ENCODE results near the gene ACVR1C.

DNA sequence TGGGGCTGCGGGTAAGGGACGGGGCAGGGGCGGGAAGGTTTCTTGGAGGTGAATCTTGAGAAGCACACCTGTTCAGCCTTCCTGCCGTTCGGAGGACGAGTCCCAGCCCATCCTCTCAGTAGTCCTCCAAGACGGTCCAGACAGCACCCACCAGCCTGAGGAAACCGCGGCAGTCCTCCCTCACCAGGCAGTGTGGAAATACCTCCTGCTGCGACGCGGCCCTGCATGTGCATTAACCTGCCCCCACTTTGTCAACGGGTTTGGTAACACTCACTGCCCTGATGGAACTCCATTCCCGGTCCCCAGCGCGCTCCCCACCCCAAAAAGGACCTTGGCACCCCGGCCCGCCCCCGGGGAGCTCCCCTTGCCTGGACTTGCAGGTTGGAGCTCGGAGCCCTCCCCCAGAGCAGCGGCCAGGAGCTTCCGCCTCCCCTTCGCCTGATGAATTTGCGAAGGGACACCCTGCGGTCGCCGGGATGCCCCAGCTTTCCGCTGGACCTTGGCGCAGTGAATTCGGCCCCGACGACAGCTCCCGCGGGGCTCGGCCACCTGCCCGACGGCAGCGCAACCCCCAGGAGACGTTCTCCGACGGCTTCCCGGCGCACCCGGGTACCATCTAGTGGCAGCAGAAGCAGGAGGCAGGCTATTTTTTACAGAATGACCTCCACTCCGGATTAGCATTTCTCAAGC is 31.5 kb downstream of the ACVR1C start:
- TF ChIP-seq, protein P1, sequence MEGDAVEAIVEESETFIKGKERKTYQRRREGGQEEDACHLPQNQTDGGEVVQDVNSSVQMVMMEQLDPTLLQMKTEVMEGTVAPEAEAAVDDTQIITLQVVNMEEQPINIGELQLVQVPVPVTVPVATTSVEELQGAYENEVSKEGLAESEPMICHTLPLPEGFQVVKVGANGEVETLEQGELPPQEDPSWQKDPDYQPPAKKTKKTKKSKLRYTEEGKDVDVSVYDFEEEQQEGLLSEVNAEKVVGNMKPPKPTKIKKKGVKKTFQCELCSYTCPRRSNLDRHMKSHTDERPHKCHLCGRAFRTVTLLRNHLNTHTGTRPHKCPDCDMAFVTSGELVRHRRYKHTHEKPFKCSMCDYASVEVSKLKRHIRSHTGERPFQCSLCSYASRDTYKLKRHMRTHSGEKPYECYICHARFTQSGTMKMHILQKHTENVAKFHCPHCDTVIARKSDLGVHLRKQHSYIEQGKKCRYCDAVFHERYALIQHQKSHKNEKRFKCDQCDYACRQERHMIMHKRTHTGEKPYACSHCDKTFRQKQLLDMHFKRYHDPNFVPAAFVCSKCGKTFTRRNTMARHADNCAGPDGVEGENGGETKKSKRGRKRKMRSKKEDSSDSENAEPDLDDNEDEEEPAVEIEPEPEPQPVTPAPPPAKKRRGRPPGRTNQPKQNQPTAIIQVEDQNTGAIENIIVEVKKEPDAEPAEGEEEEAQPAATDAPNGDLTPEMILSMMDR (IDR thresholded peaks at IDR 0.05), result peak in 1 of 3 experiments; percentile 36
- TF ChIP-seq POLR2A (IDR thresholded peaks at IDR 0.05; ENCODE audit: low read depth) (no peak), POLR2AphosphoS5 (IDR thresholded peaks at IDR 0.05) (no peak)

All from esophagus muscularis mucosa (tissue), 3 donors.